H1 (cell line): ENCODE measurements around the gene MYO16. TPM values are rescaled to one million over a fixed set of nuclear protein-coding genes. Genes with fewer than 3 reads are reported as not detected.

Experiments used
- CTCF ChIA-PET: fragments of 300-600 bp; sonication (Branson Sonifier 250); formaldehyde crosslinking; loops from one replicate; lab custom pipeline; 2021; ENCODE audit not compliant: partially characterized antibody; lab: Charles Lee
- POLR2A ChIA-PET: fragments of 300-600 bp; sonication (Branson Sonifier 250); formaldehyde crosslinking; loops from one replicate; lab custom pipeline; 2021; ENCODE audit warnings: inconsistent platforms; ENCODE audit not compliant: partially characterized antibody; lab: Charles Lee
- DNase-seq, 2 experiments: peaks; one replicate each; pipeline versions ENCODE4 v3.0.0 to v3.0.0-alpha.2; 2010 to 2022; ENCODE audit warnings: low spot score in 2 of 2, low read depth in 1 of 2, mixed read lengths in 1 of 2
- FAIRE-seq: peaks from 2 replicates; lab custom pipeline; 2011; peaks lifted over from hg19 to GRCh38; lab: Jason Lieb, UNC
- H2AFZ ChIP-seq: 2 replicates; pipeline ENCODE4 v1.8.1; 2012; ENCODE audit warnings: low read length, inconsistent platforms
- H2AK5ac ChIP-seq: 2 replicates; pipeline ENCODE4 v1.6.1; 2013; ENCODE audit warnings: low read depth, low read length
- H2BK120ac ChIP-seq: replicated peaks from 2 replicates; pipeline ENCODE3; 2013; ENCODE audit warnings: low read depth, low read length, inconsistent platforms
- H2BK12ac ChIP-seq: 2 replicates; pipeline ENCODE4 v1.6.1; 2013; ENCODE audit warnings: low read depth, low read length
- H2BK15ac ChIP-seq: 2 replicates; pipeline ENCODE4 v1.6.1; 2013; ENCODE audit warnings: low read length
- H2BK20ac ChIP-seq: 2 replicates; pipeline ENCODE4 v1.6.1; 2013; ENCODE audit warnings: low read length
- H2BK5ac ChIP-seq: 2 replicates; pipeline ENCODE4 v1.6.1; 2013; ENCODE audit warnings: low read depth, low read length
- H3K14ac ChIP-seq: 2 replicates; pipeline ENCODE4 v1.6.1; 2013; ENCODE audit warnings: inconsistent platforms; ENCODE audit not compliant: insufficient read length
- H3K18ac ChIP-seq: 2 replicates; pipeline ENCODE4 v1.6.1; 2013; ENCODE audit warnings: low read length; ENCODE audit errors: extremely low read depth
- H3K23ac ChIP-seq: 2 replicates; pipeline ENCODE4 v1.6.1; 2013; ENCODE audit warnings: inconsistent platforms; ENCODE audit not compliant: insufficient read length
- H3K23me2 ChIP-seq: 2 replicates; pipeline ENCODE4 v1.6.1; 2013; ENCODE audit warnings: low read depth, low read length
- H3K27ac ChIP-seq: 2 replicates; pipeline ENCODE4 v1.6.1; 2011; ENCODE audit warnings: low read depth, low read length, inconsistent platforms
- H3K27me3 ChIP-seq, 4 experiments: replicated peaks in 1 of 4; 1 replicate in 1 of 4; 2 replicates in 3 of 4; pipeline versions ENCODE4 v1.6.1 to v1.8.1; 2011 to 2013; ENCODE audit warnings: low read length in 3 of 4, mild to moderate bottlenecking in 3 of 4, inconsistent platforms in 2 of 4, mixed read lengths in 2 of 4, moderate library complexity in 1 of 4; ENCODE audit not compliant: control insufficient read depth in 3 of 4, insufficient read depth in 3 of 4; ENCODE audit errors: extremely low read depth in 1 of 4
- H3K36me3 ChIP-seq, 4 experiments: 2 replicates each; pipeline versions ENCODE4 v1.6.1 to v1.8.1; 2011 to 2013; ENCODE audit warnings: mild to moderate bottlenecking in 4 of 4, low read length in 3 of 4, moderate library complexity in 2 of 4, control low read depth in 1 of 4, inconsistent platforms in 1 of 4; ENCODE audit not compliant: insufficient read depth in 4 of 4, control insufficient read depth in 2 of 4
- H3K4ac ChIP-seq: replicated peaks from 2 replicates; pipeline ENCODE3; 2013; ENCODE audit warnings: low read length, low read depth, mixed read lengths, inconsistent platforms; ENCODE audit not compliant: insufficient read length
- H3K4me1 ChIP-seq, 4 experiments: replicated peaks in 1 of 4; 1 replicate in 1 of 4; 2 replicates in 3 of 4; pipeline versions ENCODE4 v1.6.1 to v1.8.1; 2011 to 2013; ENCODE audit warnings: low read length in 3 of 4, inconsistent platforms in 2 of 4, mixed read lengths in 1 of 4; ENCODE audit not compliant: insufficient read depth in 4 of 4, control insufficient read depth in 3 of 4
- H3K4me2 ChIP-seq, 2 experiments: 2 replicates each; pipeline versions ENCODE4 v1.6.1 to v1.8.1; 2011 to 2013; ENCODE audit warnings: low read depth in 2 of 2, low read length in 2 of 2, control low read depth in 1 of 2, inconsistent platforms in 1 of 2, mild to moderate bottlenecking in 1 of 2; ENCODE audit not compliant: insufficient read depth in 1 of 2
- H3K4me3 ChIP-seq, 4 experiments: fragments of 200-600, 300-600 bp in 1 of 4; sonication (generic), shearing (Covaris generic), sonication (Bioruptor Twin) in 1 of 4; 2 replicates each; pipeline versions ENCODE4 v1.5.1 to v1.8.1; 2011 to 2016; ENCODE audit warnings: low read length in 4 of 4, low read depth in 3 of 4, control low read depth in 2 of 4, inconsistent platforms in 2 of 4, mild to moderate bottlenecking in 2 of 4, mixed read lengths in 1 of 4, moderate library complexity in 1 of 4; ENCODE audit not compliant: insufficient read depth in 2 of 4; ENCODE audit errors: extremely low read depth in 1 of 4
- H3K56ac ChIP-seq: replicated peaks from 2 replicates; pipeline ENCODE3; 2013; ENCODE audit warnings: low read depth, mild to moderate bottlenecking, mixed read lengths, low read length, inconsistent platforms; ENCODE audit not compliant: insufficient read length
- H3K79me1 ChIP-seq: 2 replicates; pipeline ENCODE4 v1.6.1; 2013; ENCODE audit warnings: low read depth, low read length, control low read depth
- H3K79me2 ChIP-seq, 2 experiments: 2 replicates each; pipeline versions ENCODE4 v1.6.1 to v1.8.1; 2012 to 2013; ENCODE audit warnings: low read length in 2 of 2, mild to moderate bottlenecking in 2 of 2, inconsistent platforms in 1 of 2; ENCODE audit not compliant: insufficient read depth in 2 of 2, control insufficient read depth in 1 of 2
- H3K9ac ChIP-seq, 4 experiments: replicated peaks in 1 of 4; 1 replicate in 1 of 4; 2 replicates in 3 of 4; pipeline versions ENCODE4 v1.6.1 to v1.8.1; 2011 to 2013; ENCODE audit warnings: low read depth in 3 of 4, low read length in 3 of 4, control low read depth in 2 of 4, mild to moderate bottlenecking in 2 of 4, moderate library complexity in 2 of 4, inconsistent platforms in 1 of 4; ENCODE audit errors: extremely low read depth in 1 of 4
- H3K9me3 ChIP-seq, 2 experiments: 2 replicates each; pipeline versions ENCODE4 v1.6.1 to v1.8.1; 2012 to 2013; ENCODE audit warnings: mild to moderate bottlenecking in 2 of 2, moderate library complexity in 2 of 2, control low read depth in 1 of 2, inconsistent platforms in 1 of 2, low read depth in 1 of 2, low read length in 1 of 2, mixed read lengths in 1 of 2; ENCODE audit not compliant: insufficient read depth in 2 of 2
- H4K20me1 ChIP-seq, 2 experiments: replicated peaks in 1 of 2; 2 replicates each; pipeline versions ENCODE3 to v1.8.1; 2011 to 2013; ENCODE audit warnings: inconsistent platforms in 2 of 2, low read length in 2 of 2, mild to moderate bottlenecking in 1 of 2; ENCODE audit not compliant: insufficient read depth in 2 of 2, control insufficient read depth in 1 of 2
- H4K5ac ChIP-seq: 2 replicates; pipeline ENCODE4 v1.6.1; 2013; ENCODE audit warnings: low read length, low read depth, mixed read lengths, inconsistent platforms; ENCODE audit not compliant: insufficient read length
- H4K8ac ChIP-seq: 2 replicates; pipeline ENCODE4 v1.8.0; 2013; ENCODE audit warnings: mild to moderate bottlenecking, moderate library complexity, low read length, inconsistent platforms; ENCODE audit not compliant: insufficient read depth; ENCODE audit errors: extremely low read depth
- H4K91ac ChIP-seq: replicated peaks from 2 replicates; pipeline ENCODE3; 2013; ENCODE audit warnings: low read length, mixed read lengths, inconsistent platforms; ENCODE audit not compliant: insufficient read length
- E2F6 ChIP-seq: IDR thresholded peaks from 2 replicates; pipeline ENCODE4 v1.6.1; 2012; ENCODE audit warnings: inconsistent platforms
- RAD21 ChIP-seq, 2 experiments: IDR thresholded peaks in 1 of 2; conservative IDR thresholded peaks in 1 of 2; 2 replicates each; pipeline ENCODE4 v1.6.1; 2011; ENCODE audit warnings: low read depth in 2 of 2, low read length in 2 of 2, improper control_type of control experiment in 1 of 2, inconsistent platforms in 1 of 2, mild to moderate bottlenecking in 1 of 2, moderate library complexity in 1 of 2
- RBBP5 ChIP-seq: IDR thresholded peaks from 2 replicates; pipeline ENCODE4 v1.7.1; 2012; ENCODE audit warnings: low read depth, mild to moderate bottlenecking, inconsistent platforms, low read length, moderate library complexity, borderline replicate concordance
- RXRA ChIP-seq: IDR thresholded peaks from 2 replicates; pipeline ENCODE4 v1.6.1; 2011; ENCODE audit warnings: low read depth, mild to moderate bottlenecking, low read length, moderate library complexity; ENCODE audit not compliant: insufficient read depth
- SRF ChIP-seq: IDR thresholded peaks from 2 replicates; pipeline ENCODE4 v1.6.1; 2011; ENCODE audit warnings: mild to moderate bottlenecking, low read depth, low read length, moderate library complexity
- ZNF274 ChIP-seq: IDR thresholded peaks from 2 replicates; pipeline ENCODE4 v1.7.0; 2012; ENCODE audit warnings: low read length, borderline replicate concordance; ENCODE audit errors: extremely low read depth
- WGBS, 2 experiments: shearing (Covaris generic) in 1 of 2; methylation state at CpG; one replicate each; pipeline versions ENCODE4 v1.1.6 to v1.1.7; 2013 to 2015; ENCODE audit warnings: low lambda C conversion rate in 2 of 2, mixed read lengths in 2 of 2, inconsistent platforms in 1 of 2, low coverage in 1 of 2, missing lambda C conversion rate in 1 of 2; ENCODE audit not compliant: insufficient replicate concordance in 2 of 2, insufficient coverage in 1 of 2, insufficient read length in 1 of 2; ENCODE audit errors: extremely low coverage in 1 of 2, missing lambda C conversion rate in 1 of 2; 5-methylcytosine and 5-hydroxymethylcytosine counted together
- polyA plus RNA-seq, 7 experiments: library from polyadenylated mRNA; depleted of rRNA in 3 of 7; stranded (reverse) in 5 of 7; unstranded in 2 of 7; fragments of >200 nt in 5 of 7; fragments of 200-250 nt in 2 of 7; gene quantifications; 1 replicate in 5 of 7; 2 replicates in 1 of 7; 4 replicates in 1 of 7; pipeline versions ENCODE4 v1.2.1 to v1.2.3, GENCODE V29; 2011 to 2013; ENCODE audit warnings: missing spikeins in 2 of 7, mixed read lengths in 2 of 7
- total RNA-seq: library from RNA; stranded (reverse); fragmentation: NEBNext Ultra II Directional; extraction: Animal tissue kit (Norgen Biotek cat#: 25700); gene quantifications from 2 replicates; pipeline ENCODE4 v1.2.1, GENCODE V29; 2021

The MYO16 gene
- total and polyA plus RNA-seq, 2 of the 8 experiments (the other 6 are each of a cell fraction or from before 2014, with no cell fraction given), result 0.02 to 0.22 TPM

GRCh38 chr13:109165417-109165904 lies 536.0 kb downstream of the MYO16 start:
- H4K91ac ChIP-seq, result no peak overlapping the region
- TF ChIP-seq RAD21 (IDR thresholded peaks at IDR 0.05 in 1 of 2, conservative IDR thresholded peaks at IDR 0.05 in 1 of 2; ENCODE audit: low read depth in 2 of 2, low read length in 2 of 2) (no peak), SRF (no peak), RXRA (no peak), RBBP5 (no peak), ZNF274 (no peak), E2F6 (no peak)
- no peak overlapping the region for H3K4me3 ChIP-seq
- no peaks in the 10 kb centered on the region for H3K79me1 ChIP-seq
- H3K4ac ChIP-seq, result no peak overlapping the region
- no peak overlapping the region for H2BK15ac ChIP-seq
- no peak overlapping the region for H3K9ac ChIP-seq
- WGBS, 2 experiments, result 70% methylated on average over 6 of the region's 6 CpGs; no CpG with 5 or more reads in 1 of the 2 experiments
- no peaks in the 10 kb centered on the region for H4K20me1 ChIP-seq
- H3K23ac ChIP-seq, result no peak overlapping the region
- H3K9me3 ChIP-seq, result no peaks in the 10 kb centered on the region
- H2AK5ac ChIP-seq, result no peak overlapping the region
- H3K56ac ChIP-seq, result no peak overlapping the region
- no peak overlapping the region for H2BK120ac ChIP-seq
- H3K27ac ChIP-seq, result no peak overlapping the region
- H3K4me1 ChIP-seq, result peaks cover 0 to 2% (median 0%) of the 10 kb centered on the region in 4 experiments; a peak in 1 of 7 replicates
- CTCF ChIA-PET, result no interaction called here
- H3K23me2 ChIP-seq, result no peaks in the 10 kb centered on the region
- DNase-seq (no peak), FAIRE-seq (no peak)
- H3K14ac ChIP-seq, result no peak overlapping the region
- no peaks in the 10 kb centered on the region for H3K79me2 ChIP-seq
- no peak overlapping the region for H2AFZ ChIP-seq
- no peak overlapping the region for H4K8ac ChIP-seq
- H3K4me2 ChIP-seq, result no peak overlapping the region
- no peaks in the 10 kb centered on the region for H3K36me3 ChIP-seq
- H3K27me3 ChIP-seq, result no peaks in the 10 kb centered on the region
- H3K18ac ChIP-seq, result no peak overlapping the region
- H2BK5ac ChIP-seq, result no peak overlapping the region
- H4K5ac ChIP-seq, result no peak overlapping the region
- H2BK12ac ChIP-seq, result no peak overlapping the region
- POLR2A ChIA-PET, result no interaction called here
- H2BK20ac ChIP-seq, result no peak overlapping the region
